Activated T-cell treated with anti-CD3 and anti-CD28 coated beads, Interleukin-2, amount 50 U/mL, for 4 hours (primary cell): ENCODE measurements around the gene PLCB4. TPM values are rescaled to one million over a fixed set of nuclear protein-coding genes. Genes with fewer than 3 reads are reported as not detected.

ENCODE experiments used
- ATAC-seq, 2 donors: fragments of 200-7000 bp; cut with Tn5 transposase; one replicate each; pipeline ENCODE4 v1.10.0; 2021
- DNase-seq: peaks from one replicate; pipeline ENCODE4 v3.0.0-alpha.2; 2020
- H3K27me3 Mint-ChIP-seq: one replicate; pipeline ENCODE4 v1.8.0; 2021; ENCODE audit warnings: low read depth, mixed read lengths
- H3K36me3 Mint-ChIP-seq: one replicate; pipeline ENCODE4 v1.8.0; 2022; ENCODE audit warnings: mixed read lengths; ENCODE audit not compliant: insufficient read depth
- H3K4me1 Mint-ChIP-seq: one replicate; pipeline ENCODE4 v1.8.0; 2021; ENCODE audit warnings: low read depth, mixed read lengths
- H3K4me3 Mint-ChIP-seq: one replicate; pipeline ENCODE4 v1.8.0; 2021; ENCODE audit warnings: mild to moderate bottlenecking, moderate library complexity, mixed read lengths
- H3K9me3 Mint-ChIP-seq: one replicate; pipeline ENCODE4 v1.8.0; 2021; ENCODE audit warnings: mixed read lengths
- total RNA-seq, 3 donors: library from RNA; stranded (reverse); gene quantifications; one replicate each; pipeline ENCODE4 v1.2.1, GENCODE V29; 2021

The PLCB4 gene
- total RNA-seq, 3 donors from 2014 or later: 0.05 TPM; not detected in 1

DNA sequence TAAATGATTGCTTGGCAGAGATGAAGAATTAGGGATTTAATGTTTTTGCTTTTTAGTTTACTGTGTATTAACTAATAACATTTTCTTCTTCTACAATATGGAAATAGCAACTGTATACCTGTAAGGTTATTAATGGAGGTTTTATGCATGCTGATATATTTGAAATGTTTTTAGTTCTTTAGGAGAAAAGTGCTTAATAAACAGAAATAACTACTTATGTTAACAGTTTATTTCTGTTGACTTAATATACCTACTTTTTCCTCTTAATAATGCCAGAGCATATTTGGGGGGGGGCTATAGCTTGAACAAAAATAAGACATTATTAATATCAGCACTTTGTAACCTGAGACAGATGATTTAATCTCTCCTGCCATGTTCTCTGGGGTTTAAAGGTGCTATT lies 33.6 kb downstream of the PLCB4 start:
- Mint-ChIP-seq H3K9me3 (no peaks in the 10 kb centered on the region), H3K36me3 (no peaks in the 10 kb centered on the region), H3K4me3 (no peak overlapping the region), H3K27me3 (no peaks in the 10 kb centered on the region), H3K4me1 (no peaks in the 10 kb centered on the region)
- DNase-seq: no peak
- no peak for ATAC-seq

DNA sequence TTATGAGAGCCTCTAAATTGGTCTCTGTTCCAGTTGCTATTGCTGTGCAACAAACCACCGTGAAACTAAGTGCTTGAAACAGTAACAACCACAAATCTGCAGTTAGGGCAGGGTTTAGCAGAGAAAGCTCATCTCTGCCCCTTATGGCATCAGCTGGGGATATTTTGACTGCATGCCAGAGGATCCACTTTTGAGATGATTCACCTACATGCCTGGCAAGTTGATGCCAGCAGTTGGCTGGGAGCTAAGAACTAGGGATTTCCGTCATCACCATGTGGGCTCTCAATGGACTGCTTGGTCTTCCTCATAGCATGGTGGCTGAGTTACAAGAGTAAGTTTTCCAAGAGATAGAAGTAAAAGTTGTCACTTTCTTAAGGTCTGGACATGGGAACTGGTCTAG lies 35.1 kb downstream of the PLCB4 start:
- ATAC-seq (no peak), DNase-seq (no peak)
- H3K4me3 Mint-ChIP-seq: no peak overlapping the region
- H3K27me3 Mint-ChIP-seq: no peaks in the 10 kb centered on the region
- no peaks in the 10 kb centered on the region for H3K36me3 Mint-ChIP-seq
- H3K9me3 Mint-ChIP-seq: no peaks in the 10 kb centered on the region
- H3K4me1 Mint-ChIP-seq: no peaks in the 10 kb centered on the region

DNA sequence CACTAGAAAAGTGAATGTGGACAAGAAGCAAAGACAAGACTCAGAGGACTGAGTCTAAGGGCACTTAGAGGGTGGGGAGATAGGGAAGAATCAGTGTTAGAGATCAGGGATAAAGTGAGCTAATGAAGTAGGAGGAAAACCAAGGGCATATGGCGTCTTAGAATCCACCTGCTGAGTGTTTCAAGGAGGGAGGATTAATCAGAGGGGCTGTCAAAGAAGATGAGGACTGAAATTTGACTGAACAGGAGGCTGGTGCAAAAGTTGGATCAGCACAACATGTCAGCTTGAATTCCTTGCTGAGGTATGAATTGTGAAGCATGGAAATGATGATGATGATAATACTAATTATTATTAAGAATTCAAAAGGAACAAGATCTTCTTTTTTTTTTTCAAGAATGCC lies 39.4 kb downstream of the PLCB4 start:
- no peak overlapping the region for H3K4me3 Mint-ChIP-seq
- H3K9me3 Mint-ChIP-seq: no peaks in the 10 kb centered on the region
- DNase-seq: no peak
- H3K27me3 Mint-ChIP-seq: no peaks in the 10 kb centered on the region
- no peaks in the 10 kb centered on the region for H3K36me3 Mint-ChIP-seq
- no peak for ATAC-seq
- H3K4me1 Mint-ChIP-seq: no peaks in the 10 kb centered on the region

DNA sequence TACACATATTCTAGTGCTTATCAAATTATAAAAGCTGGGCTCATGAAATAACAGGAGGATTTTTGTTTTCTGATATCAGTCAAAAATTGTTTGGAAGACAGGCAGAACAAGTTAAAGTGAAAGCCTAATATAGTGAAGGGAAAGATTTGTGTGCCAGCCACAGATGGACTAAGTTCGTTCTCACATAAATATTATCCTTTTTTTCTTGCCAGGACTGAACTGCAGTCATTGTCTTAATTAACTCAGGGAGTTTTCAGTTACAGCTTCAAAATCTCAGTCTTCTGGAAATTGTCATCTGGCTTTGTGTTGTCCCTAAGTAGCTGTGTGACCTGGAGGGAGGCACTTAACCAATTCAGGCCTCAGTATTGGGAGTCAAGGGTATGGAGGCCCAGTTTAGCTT lies 40.7 kb downstream of the PLCB4 start:
- no peak overlapping the region for H3K4me3 Mint-ChIP-seq
- no peaks in the 10 kb centered on the region for H3K27me3 Mint-ChIP-seq
- ATAC-seq (no peak), DNase-seq (no peak)
- no peaks in the 10 kb centered on the region for H3K36me3 Mint-ChIP-seq
- H3K9me3 Mint-ChIP-seq: no peaks in the 10 kb centered on the region
- no peaks in the 10 kb centered on the region for H3K4me1 Mint-ChIP-seq

DNA sequence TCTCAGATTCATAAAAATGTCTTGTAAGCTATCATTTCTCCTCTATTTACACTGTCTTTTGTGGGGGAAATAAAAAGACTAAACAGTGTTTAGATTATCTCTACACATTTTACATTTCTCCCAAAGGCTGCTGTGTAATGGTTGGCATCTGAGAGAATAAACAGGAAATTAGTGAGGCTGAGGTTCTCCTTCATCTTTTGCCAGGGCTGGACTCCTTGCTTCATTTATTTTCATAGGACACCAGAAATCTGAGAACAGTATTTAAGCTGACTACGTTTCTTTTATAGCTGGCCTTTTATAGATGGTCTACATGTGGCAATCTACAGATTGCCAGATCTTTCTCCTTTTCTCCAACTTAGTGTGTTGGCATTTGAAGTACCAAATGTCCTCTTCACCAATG lies 41.5 kb downstream of the PLCB4 start:
- no peaks in the 10 kb centered on the region for H3K9me3 Mint-ChIP-seq
- DNase-seq (no peak), ATAC-seq (no peak)
- no peaks in the 10 kb centered on the region for H3K27me3 Mint-ChIP-seq
- no peak overlapping the region for H3K4me3 Mint-ChIP-seq
- no peaks in the 10 kb centered on the region for H3K4me1 Mint-ChIP-seq
- no peaks in the 10 kb centered on the region for H3K36me3 Mint-ChIP-seq

DNA sequence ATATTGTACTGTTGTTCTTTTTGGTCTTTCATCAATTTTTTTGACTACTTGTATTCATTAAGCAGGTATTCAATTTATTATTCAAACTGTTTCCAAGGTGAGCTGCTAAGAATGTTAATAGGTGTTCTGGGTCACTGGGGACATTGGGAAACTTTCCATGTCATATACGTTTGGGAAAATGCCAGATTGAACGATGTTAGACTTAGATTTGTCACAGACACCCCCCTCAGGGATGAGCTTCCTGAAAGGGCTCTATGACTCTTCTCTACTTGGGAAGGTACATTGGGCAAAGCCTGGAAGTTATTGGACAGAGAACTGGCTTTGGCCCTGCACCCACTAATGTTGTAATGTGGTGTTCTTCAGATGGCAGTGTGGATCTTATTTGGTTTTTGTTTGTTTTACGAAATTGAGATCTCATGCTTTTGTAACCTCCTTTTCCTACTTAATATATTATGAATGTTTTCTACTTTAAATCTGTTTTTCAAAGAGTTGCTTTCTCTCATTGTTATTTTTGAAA lies 42.1 kb downstream of the PLCB4 start:
- H3K9me3 Mint-ChIP-seq: no peaks in the 10 kb centered on the region
- H3K27me3 Mint-ChIP-seq: no peaks in the 10 kb centered on the region
- no peaks in the 10 kb centered on the region for H3K4me1 Mint-ChIP-seq
- H3K36me3 Mint-ChIP-seq: no peaks in the 10 kb centered on the region
- H3K4me3 Mint-ChIP-seq: no peak overlapping the region
- DNase-seq (no peak), ATAC-seq (no peak)

DNA sequence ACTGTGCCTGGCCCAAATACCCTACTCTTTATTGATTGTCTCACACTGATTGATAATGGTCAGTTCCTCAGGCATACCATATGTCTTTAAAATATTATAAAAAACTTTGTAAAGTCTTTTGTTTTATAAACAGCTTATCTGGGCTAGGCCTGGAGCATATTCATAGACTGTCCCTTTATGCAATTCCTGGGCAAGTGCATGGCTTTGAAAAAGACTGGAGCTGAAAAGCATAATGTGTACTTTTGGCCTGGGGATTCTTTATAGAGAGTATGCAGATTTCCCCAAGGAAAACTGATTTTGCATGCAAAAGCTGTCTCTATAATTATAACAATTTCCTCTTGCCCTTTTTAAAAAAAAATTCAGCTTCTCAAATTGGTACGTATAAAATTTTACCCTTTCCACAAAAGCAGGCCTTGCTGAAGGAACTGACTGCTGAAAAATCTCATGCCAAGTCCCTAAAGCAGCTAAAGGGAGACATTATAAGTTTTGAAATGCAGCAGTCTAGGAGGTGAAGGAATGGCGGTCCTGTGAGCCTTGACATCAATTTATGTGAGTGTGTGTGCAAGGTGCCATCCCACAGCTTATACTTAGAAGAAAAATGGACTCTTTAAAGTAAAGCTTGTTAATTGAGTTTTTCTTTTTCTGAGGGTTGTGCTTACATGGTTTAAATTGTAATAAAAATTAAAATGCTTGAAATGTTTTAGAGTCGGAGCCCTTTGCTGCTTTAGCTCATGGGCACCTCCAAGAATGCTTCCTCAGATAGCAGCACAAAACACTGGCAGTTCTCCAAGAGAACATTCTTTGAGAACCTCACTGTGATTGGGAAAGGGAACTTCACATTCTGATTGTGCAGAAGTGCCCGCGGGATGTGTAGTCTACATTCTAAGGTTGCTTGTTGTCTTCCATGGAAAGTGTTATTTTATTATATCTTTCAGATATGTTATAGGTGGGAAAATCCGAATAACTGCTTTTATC lies 43.9 kb downstream of the PLCB4 start:
- H3K4me3 Mint-ChIP-seq: no peak overlapping the region
- H3K36me3 Mint-ChIP-seq: no peaks in the 10 kb centered on the region
- no peaks in the 10 kb centered on the region for H3K4me1 Mint-ChIP-seq
- no peak for ATAC-seq
- DNase-seq: no peak
- no peaks in the 10 kb centered on the region for H3K9me3 Mint-ChIP-seq
- H3K27me3 Mint-ChIP-seq: no peaks in the 10 kb centered on the region

DNA sequence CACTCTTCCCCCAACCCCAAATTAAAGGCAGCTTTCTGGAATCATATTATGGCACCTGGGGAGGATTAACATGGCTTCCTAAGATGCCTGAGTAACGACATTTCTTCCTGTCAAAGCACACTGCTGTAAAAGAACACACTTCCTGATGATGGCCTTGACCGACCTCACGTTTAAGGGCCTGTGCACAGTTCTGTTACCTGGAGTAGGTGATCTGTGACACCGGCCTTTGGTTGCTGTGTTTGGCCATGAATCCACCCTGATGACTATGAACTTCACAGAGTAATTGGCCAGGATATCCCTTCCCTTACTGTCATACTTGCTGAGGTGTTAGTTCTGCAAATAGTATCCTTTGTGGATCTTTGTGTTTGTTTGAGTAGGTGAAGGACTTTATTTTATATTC lies 45.8 kb downstream of the PLCB4 start:
- Mint-ChIP-seq H3K4me3 (no peak overlapping the region), H3K36me3 (no peaks in the 10 kb centered on the region), H3K9me3 (no peaks in the 10 kb centered on the region), H3K4me1 (no peaks in the 10 kb centered on the region), H3K27me3 (no peaks in the 10 kb centered on the region)
- ATAC-seq (no peak), DNase-seq (no peak)

DNA sequence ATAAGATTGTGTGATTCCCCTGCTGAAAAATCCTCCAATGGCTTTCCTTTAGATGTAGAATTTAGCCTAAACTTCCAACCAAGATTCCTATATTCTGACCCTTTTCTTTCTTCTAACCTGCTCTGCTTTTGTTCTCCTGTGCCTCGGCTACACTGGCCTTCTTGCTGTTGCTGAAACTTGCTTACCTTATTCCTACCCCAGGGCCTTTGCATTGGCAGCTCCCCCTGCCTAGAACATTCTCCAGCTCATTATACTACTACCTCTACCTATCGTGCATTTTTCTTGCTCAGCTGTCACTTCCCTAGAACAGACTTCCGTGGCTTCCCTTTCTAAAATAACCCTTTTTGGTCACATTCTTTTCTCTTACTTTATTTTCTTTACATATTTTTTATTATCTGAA lies 48.7 kb downstream of the PLCB4 start:
- no peaks in the 10 kb centered on the region for H3K9me3 Mint-ChIP-seq
- DNase-seq (no peak), ATAC-seq (no peak)
- no peaks in the 10 kb centered on the region for H3K27me3 Mint-ChIP-seq
- H3K36me3 Mint-ChIP-seq: no peaks in the 10 kb centered on the region
- H3K4me3 Mint-ChIP-seq: no peak overlapping the region
- H3K4me1 Mint-ChIP-seq: no peaks in the 10 kb centered on the region

DNA sequence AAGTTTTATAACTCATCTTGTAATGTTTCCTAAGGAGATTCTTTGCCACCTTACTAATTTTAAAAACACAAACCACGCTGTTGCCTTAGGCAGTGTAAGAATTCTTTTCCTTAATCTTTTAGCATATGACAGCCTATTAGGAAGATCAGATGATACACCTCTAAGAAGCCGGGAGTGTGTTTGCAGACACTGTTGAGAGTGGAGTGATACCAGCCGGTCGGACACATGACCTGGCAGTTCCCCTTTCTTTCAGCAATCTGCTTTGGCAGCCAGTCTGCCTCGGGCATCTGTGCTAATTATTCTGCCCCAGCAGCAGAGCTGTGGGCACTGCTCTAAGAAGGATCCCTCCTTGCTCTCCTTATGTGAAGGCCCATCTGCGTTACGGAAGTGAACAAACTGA lies 50.9 kb downstream of the PLCB4 start:
- Mint-ChIP-seq H3K9me3 (no peaks in the 10 kb centered on the region), H3K4me1 (no peaks in the 10 kb centered on the region)
- no peak for DNase-seq

DNA sequence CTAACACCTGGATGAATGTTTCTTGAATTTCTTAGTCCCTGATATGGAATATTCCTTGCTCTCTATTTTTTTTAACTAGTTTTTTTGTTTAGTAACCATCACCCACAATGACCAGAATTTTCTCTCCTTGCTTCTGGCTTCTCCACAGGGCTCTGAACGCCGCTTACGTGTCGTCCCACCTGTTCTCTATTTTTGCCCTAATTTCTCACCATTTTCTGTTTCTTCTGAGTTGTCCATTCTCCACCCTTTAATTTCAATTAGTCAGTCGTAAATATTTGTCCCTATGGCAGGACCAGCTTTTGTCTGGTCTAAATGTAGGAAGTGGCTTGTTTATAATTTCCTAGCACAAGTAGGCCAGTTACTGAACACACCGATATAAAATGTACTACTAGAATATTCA lies 52.3 kb downstream of the PLCB4 start:
- H3K4me3 Mint-ChIP-seq: no peak overlapping the region
- no peaks in the 10 kb centered on the region for H3K4me1 Mint-ChIP-seq
- ATAC-seq (no peak), DNase-seq (no peak)
- H3K36me3 Mint-ChIP-seq: no peaks in the 10 kb centered on the region
- no peaks in the 10 kb centered on the region for H3K9me3 Mint-ChIP-seq
- no peaks in the 10 kb centered on the region for H3K27me3 Mint-ChIP-seq

More for the DNA sequence above, 50.9 kb downstream of the PLCB4 start:
- no peak for ATAC-seq
- Mint-ChIP-seq H3K4me3 (no peak overlapping the region), H3K36me3 (no peaks in the 10 kb centered on the region), H3K27me3 (no peaks in the 10 kb centered on the region)

DNA sequence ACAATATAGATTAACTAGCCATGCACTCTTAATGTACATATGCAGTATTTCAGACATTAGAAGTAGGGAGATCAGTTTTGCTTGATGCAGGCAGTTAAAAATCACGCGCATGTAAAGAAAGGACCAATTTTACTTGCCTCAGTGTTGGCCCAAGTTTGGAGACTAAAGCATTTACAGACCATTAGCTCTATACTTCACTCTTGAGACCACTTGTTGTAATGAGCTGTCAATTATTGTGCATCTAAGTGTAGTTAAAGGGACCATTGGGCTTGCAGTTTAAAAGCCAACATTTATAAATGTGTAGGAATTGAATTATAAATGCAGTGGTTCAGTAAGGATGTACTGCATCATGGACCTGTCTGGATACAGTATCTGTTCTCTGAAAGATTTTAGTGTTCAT lies 53.7 kb downstream of the PLCB4 start:
- ATAC-seq (no peak), DNase-seq (no peak)
- Mint-ChIP-seq H3K27me3 (no peaks in the 10 kb centered on the region), H3K9me3 (no peaks in the 10 kb centered on the region), H3K36me3 (no peaks in the 10 kb centered on the region), H3K4me3 (no peak overlapping the region), H3K4me1 (no peaks in the 10 kb centered on the region)

DNA sequence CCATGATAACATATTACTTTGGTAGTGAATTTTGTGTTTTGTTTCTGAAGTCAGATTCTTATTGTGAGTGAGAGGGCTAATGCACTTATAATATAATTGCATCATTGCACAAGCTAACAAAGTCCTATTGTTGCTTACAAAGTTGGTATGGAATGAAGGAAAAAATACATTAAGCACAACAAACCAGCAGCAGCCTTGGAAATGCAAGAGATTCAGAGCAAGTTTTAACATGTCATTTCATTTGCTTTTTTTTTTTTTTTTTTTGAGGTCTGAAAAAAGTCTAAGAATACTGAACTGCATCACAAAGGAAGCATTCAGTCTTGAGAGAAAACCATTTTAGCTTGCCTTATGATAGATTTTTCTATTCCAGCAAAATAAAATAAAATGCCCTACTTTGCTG lies 57.6 kb downstream of the PLCB4 start:
- Mint-ChIP-seq H3K36me3 (no peaks in the 10 kb centered on the region), H3K4me1 (no peaks in the 10 kb centered on the region), H3K9me3 (peaks cover 6% of the 10 kb centered on the region), H3K4me3 (no peak overlapping the region), H3K27me3 (no peaks in the 10 kb centered on the region)
- ATAC-seq (no peak), DNase-seq (no peak)

DNA sequence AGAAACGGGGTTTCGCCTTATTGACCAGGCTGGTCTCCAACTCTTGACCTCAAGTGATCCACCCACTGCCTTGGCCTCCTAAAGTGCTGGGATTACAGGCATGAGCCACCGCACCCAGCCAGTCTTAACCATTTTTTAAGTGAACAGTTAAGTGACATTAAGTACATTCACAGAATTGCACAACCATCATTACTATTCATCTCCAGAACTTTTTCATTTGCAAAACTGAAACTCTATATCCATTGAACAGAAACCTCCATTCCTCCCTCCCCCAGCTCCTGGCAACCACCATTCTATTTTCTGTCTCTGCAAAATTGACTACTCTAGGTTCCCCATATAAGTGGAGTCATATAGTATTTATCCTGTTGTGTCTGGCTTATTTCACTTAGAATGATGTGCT lies 59.7 kb downstream of the PLCB4 start:
- DNase-seq (no peak), ATAC-seq (no peak)
- Mint-ChIP-seq H3K9me3 (peaks cover 6% of the 10 kb centered on the region), H3K4me3 (no peak overlapping the region), H3K27me3 (no peaks in the 10 kb centered on the region), H3K4me1 (no peaks in the 10 kb centered on the region), H3K36me3 (no peaks in the 10 kb centered on the region)

DNA sequence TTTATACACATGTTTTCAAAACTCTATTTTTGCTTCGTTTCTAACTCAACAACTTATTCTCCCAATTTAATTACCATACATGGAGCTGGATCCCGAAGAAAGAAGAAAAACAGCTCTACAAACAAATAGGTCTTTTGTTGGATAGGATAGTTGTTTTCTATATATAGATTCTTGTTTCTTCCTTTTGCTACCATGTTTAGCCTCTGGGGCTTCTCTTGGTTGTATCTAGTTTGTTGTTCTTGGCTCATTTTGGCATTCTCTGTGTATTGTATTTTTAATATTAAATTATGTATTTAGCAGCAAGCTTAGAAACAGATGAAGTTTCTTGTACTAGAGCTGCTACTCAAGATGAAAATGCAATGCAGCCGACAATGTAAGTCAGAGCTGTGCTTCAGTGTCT lies 60.9 kb downstream of the PLCB4 start:
- Mint-ChIP-seq H3K4me3 (no peak overlapping the region), H3K36me3 (no peaks in the 10 kb centered on the region), H3K27me3 (no peaks in the 10 kb centered on the region), H3K4me1 (no peaks in the 10 kb centered on the region), H3K9me3 (peaks cover 6% of the 10 kb centered on the region)
- DNase-seq (no peak), ATAC-seq (no peak)
